ENCODE results near the gene TACR1. TPM values are rescaled to one million over a fixed set of nuclear protein-coding genes. Genes with fewer than 3 reads are reported as not detected.

TACR1 gene
- total RNA-seq, 1 experiment from 2014 or later = not detected

- no peaks in the 10 kb centered on the region for H3K36me3 ChIP-seq (ENCODE audit: control insufficient read depth in 1 of 2, insufficient read depth in 2 of 2, low read length in 2 of 2)
- H3K27me3 ChIP-seq (ENCODE audit: insufficient read depth, low read length) = peaks cover 37% of the 10 kb centered on the region
- intact Hi-C loops (cut with micrococcal nuclease) = loop anchor here (5.0 kb wide), 1 partner anchor 143 kb away; no protein-coding TSS in a partner anchor
- H3K9me3 ChIP-seq (ENCODE audit: control insufficient read depth in 1 of 2, insufficient read depth in 1 of 2, low read depth in 1 of 2, low read length in 2 of 2) = no peaks in the 10 kb centered on the region
- ATAC-seq (peak; percentile 72), DNase-seq (ENCODE audit: low read depth, low spot score) (no peak)
- H2AFZ ChIP-seq (ENCODE audit: low read depth, low read length, poor library complexity, severe bottlenecking) = no peak overlapping the region
- POLR2A ChIA-PET = no interaction called here
- no TSS peak for BruUV-seq (replicated peaks)
- H3K4me3 ChIP-seq (replicated peaks in 1 of 2; ENCODE audit: low read depth in 1 of 2, low read length in 2 of 2) = no peak overlapping the region
- CTCF ChIA-PET = interaction anchor here (1.4 kb wide), 1 partner anchor 529 kb away, joined by 4 read pairs; no protein-coding TSS in a partner anchor
- TF ChIP-seq ATF3 (IDR thresholded peaks at IDR 0.05) = no peak
- TF ChIP-seq CTCF (IDR thresholded peaks at IDR 0.05 in 2 of 3, conservative IDR thresholded peaks at IDR 0.05 in 1 of 3; ENCODE audit: borderline replicate concordance in 1 of 3, insufficient read depth in 1 of 3, low read depth in 2 of 3, low read length in 2 of 3) = peak; percentile 16 to 56 (median 52); a peak in 4 of 6 replicates
- TF ChIP-seq RAD21 (IDR thresholded peaks at IDR 0.05; ENCODE audit: low read depth) = peak; percentile 29; the same call in 1 of the 2 replicates
- H4K20me1 ChIP-seq (ENCODE audit: insufficient read depth) = no peaks in the 10 kb centered on the region
- RAD21 ChIA-PET (ENCODE audit: low non-redundant PET in 1 of 2, low total read pairs in 2 of 2, uncharacterized antibody in 2 of 2, unreplicated experiment in 2 of 2) = no interaction called here
- no peak overlapping the region for H3K9ac ChIP-seq (ENCODE audit: low read length)
- peak overlapping the region; percentile 21; the same call in 1 of the 2 replicates for H3K4me2 ChIP-seq (ENCODE audit: low read length)
- H3K9me2 ChIP-seq (ENCODE audit: insufficient read depth) = no peaks in the 10 kb centered on the region
- H3K79me2 ChIP-seq (ENCODE audit: insufficient read depth, low read length) = no peaks in the 10 kb centered on the region
- peaks cover 2 to 16% of the 10 kb centered on the region in 2 experiments; a peak in 2 of 4 replicates for H3K4me1 ChIP-seq (ENCODE audit: control insufficient read depth in 1 of 2, insufficient read depth in 2 of 2, low read length in 2 of 2)
- H3K27ac ChIP-seq (ENCODE audit: low read depth, low read length) = no peak overlapping the region
Measured at GRCh38 chr2:75098856-75099255, 100.5 kb downstream of the TACR1 start.

GRCh38 chr2:75097831-75098230, 101.5 kb downstream of the TACR1 start:
- peaks cover 2 to 16% of the 10 kb centered on the region in 2 experiments; a peak in 2 of 4 replicates for H3K4me1 ChIP-seq (ENCODE audit: control insufficient read depth in 1 of 2, insufficient read depth in 2 of 2, low read length in 2 of 2)
- ChIA-PET RAD21 (ENCODE audit: low non-redundant PET in 1 of 2, low total read pairs in 2 of 2, uncharacterized antibody in 2 of 2, unreplicated experiment in 2 of 2) (interaction anchor here in 1 of 2 experiments (0.7 kb wide), 1 partner anchor 530 kb away, joined by 3 read pairs; no protein-coding TSS in a partner anchor), CTCF (no interaction called here), POLR2A (no interaction called here)
- no peaks in the 10 kb centered on the region for H3K36me3 ChIP-seq (ENCODE audit: control insufficient read depth in 1 of 2, insufficient read depth in 2 of 2, low read length in 2 of 2)
- no peak for DNase-seq (ENCODE audit: low read depth, low spot score)
- H3K9me2 ChIP-seq (ENCODE audit: insufficient read depth) = no peaks in the 10 kb centered on the region
- no peak overlapping the region for H3K4me2 ChIP-seq (ENCODE audit: low read length)
- no TSS peak for BruUV-seq (replicated peaks)
- no peak overlapping the region for H3K4me3 ChIP-seq (replicated peaks in 1 of 2; ENCODE audit: low read depth in 1 of 2, low read length in 2 of 2)
- H3K27ac ChIP-seq (ENCODE audit: low read depth, low read length) = no peak overlapping the region
- no peaks in the 10 kb centered on the region for H4K20me1 ChIP-seq (ENCODE audit: insufficient read depth)
- no peak overlapping the region for H3K9ac ChIP-seq (ENCODE audit: low read length)
- no peak for TF ChIP-seq POLR2A (IDR thresholded peaks at IDR 0.05; ENCODE audit: borderline replicate concordance, extremely low read depth, insufficient read depth, insufficient read length)
- H3K27me3 ChIP-seq (ENCODE audit: insufficient read depth, low read length) = peaks cover 43% of the 10 kb centered on the region
- no peaks in the 10 kb centered on the region for H3K79me2 ChIP-seq (ENCODE audit: insufficient read depth, low read length)
- intact Hi-C loops (cut with micrococcal nuclease) = loop anchor here (5.0 kb wide), 1 partner anchor 144 kb away; no protein-coding TSS in a partner anchor
- H3K9me3 ChIP-seq (ENCODE audit: control insufficient read depth in 1 of 2, insufficient read depth in 1 of 2, low read depth in 1 of 2, low read length in 2 of 2) = no peaks in the 10 kb centered on the region
- H2AFZ ChIP-seq (ENCODE audit: low read depth, low read length, poor library complexity, severe bottlenecking) = no peak overlapping the region
- ATAC-seq = no peak

Measured in HCT116 (cell line).